Kidney (tissue), 14 donors: ENCODE results near the gene MIOX. TPM values are rescaled to one million over a fixed set of nuclear protein-coding genes. Genes with fewer than 3 reads are reported as not detected.

Experiments
- DNase-seq, 5 donors: peaks; one replicate each; pipeline ENCODE4 v3.0.0-alpha.2; 2013 to 2020
- FAIRE-seq: peaks from 2 replicates; lab custom pipeline; 2012; peaks lifted over from hg19 to GRCh38; lab: Jason Lieb, UNC
- H3K27ac ChIP-seq, 2 donors: one replicate each; pipeline ENCODE4 v1.7.0; 2013; ENCODE audit warnings: low read depth in 2 of 2, low read length in 2 of 2, inconsistent platforms in 1 of 2
- H3K27me3 ChIP-seq: one replicate; pipeline ENCODE4 v1.7.1; 2013; ENCODE audit warnings: low read length, inconsistent platforms; ENCODE audit not compliant: control insufficient read depth, insufficient read depth
- H3K36me3 ChIP-seq, 3 donors: one replicate each; pipeline versions ENCODE4 v1.7.0 to v1.7.1; 2013; ENCODE audit warnings: low read length in 3 of 3, control low read depth in 1 of 3, inconsistent platforms in 1 of 3; ENCODE audit not compliant: insufficient read depth in 3 of 3, control insufficient read depth in 2 of 3
- H3K4me1 ChIP-seq, 3 donors: one replicate each; pipeline versions ENCODE4 v1.7.0 to v1.7.1; 2013; ENCODE audit warnings: low read length in 3 of 3, inconsistent platforms in 1 of 3, low read depth in 1 of 3; ENCODE audit not compliant: control insufficient read depth in 2 of 3, insufficient read depth in 2 of 3
- H3K4me3 ChIP-seq, 3 donors: one replicate each; pipeline versions ENCODE4 v1.7.0 to v1.8.1; 2013; ENCODE audit warnings: low read length in 3 of 3, control low read depth in 1 of 3, inconsistent platforms in 1 of 3
- H3K9ac ChIP-seq, 3 donors: one replicate each; pipeline versions ENCODE4 v1.7.0 to v1.7.1; 2013; ENCODE audit warnings: low read length in 3 of 3, control low read depth in 1 of 3, inconsistent platforms in 1 of 3
- H3K9me3 ChIP-seq, 3 donors: one replicate each; pipeline versions ENCODE4 v1.7.0 to v1.7.1; 2013; ENCODE audit warnings: low read length in 3 of 3, control low read depth in 1 of 3, inconsistent platforms in 1 of 3; ENCODE audit not compliant: control insufficient read depth in 2 of 3, insufficient read depth in 1 of 3
- CTCF ChIP-seq: IDR thresholded peaks from 3 replicates; pipeline ENCODE4 v1.5.1; 2012; ENCODE audit warnings: mild to moderate bottlenecking, moderate library complexity, borderline replicate concordance; ENCODE audit not compliant: insufficient read depth; ENCODE audit errors: extremely low read depth
- intact Hi-C: fragments of 100-400 bp; cut with DNase I; formaldehyde crosslinking; loops from one replicate; pipeline ENCODE4 v1.11.1; 2022
- polyA plus RNA-seq: library from polyadenylated mRNA; stranded (reverse); fragments of 350-450 nt; fragmentation: Illumina TruSeq; extraction: RNeasy Lipid Tissue Mini Kit (QIAGEN cat#74804); gene quantifications from one replicate; pipeline ENCODE4 v1.2.3, GENCODE V29; 2014; ENCODE audit warnings: low read depth, low replicate concordance; ENCODE audit not compliant: insufficient read depth
- total RNA-seq: library from RNA; stranded (reverse); fragmentation: NEBNext Ultra II Directional; extraction: Animal tissue kit (Norgen Biotek cat#: 25700); gene quantifications from one replicate; pipeline ENCODE4 v1.2.1, GENCODE V29; 2021
- donor health status: control.
- donor health status: control.
- donor health status: control.
- donor health status: control.
- donor health status: control.
- donor health status: DM: yes; HTN: yes; CAD: no.
- donor health status: Normal renal cell carcinoma (clear cell type).

Gene MIOX
- total and polyA plus RNA-seq, 2 donors from 2014 or later = 3.5 to 455 TPM

DNA sequence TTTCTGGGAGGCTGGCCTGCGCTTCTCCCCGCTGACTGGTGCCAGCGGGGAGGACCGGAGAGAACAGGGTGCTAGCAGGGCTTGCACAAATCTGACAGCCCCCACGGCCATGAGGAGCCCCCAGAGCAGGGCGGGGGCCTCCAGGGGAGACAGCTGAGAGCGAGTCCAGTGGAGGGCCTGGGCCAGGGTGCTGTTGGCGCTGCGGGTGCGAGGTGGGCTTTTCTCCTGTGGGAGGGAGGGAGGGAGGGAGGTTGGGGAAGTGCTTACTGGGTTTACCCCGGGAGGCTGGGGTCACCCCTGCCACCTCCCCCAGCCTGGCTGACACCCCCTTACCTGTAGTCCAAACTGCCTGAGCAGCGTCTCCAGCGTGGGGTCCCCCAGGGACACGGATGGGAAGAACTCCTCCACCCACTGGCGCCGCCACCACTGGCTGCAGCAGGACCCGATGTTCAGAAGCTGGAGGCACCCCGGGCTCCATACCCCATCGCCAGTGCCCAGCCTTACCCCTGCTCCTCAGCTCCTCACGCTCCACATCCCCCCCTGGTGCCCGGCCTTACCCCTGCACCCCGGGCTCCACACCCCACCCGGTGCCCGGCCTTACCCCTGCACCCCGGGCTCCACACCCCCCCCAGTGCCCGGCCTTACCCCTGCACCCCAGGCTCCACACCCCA is 17.0 kb downstream of the MIOX start:
- Histone ChIP-seq H3K9ac (no peak overlapping the region), H3K9me3 (no peaks in the 10 kb centered on the region), H3K27me3 (no peaks in the 10 kb centered on the region), H3K4me3 (no peak overlapping the region), H3K36me3 (peaks cover 0 to 6% (median 0%) of the 10 kb centered on the region in 3 donors), H3K4me1 (peaks cover 0 to 6% (median 6%) of the 10 kb centered on the region in 3 donors), H3K27ac (no peak overlapping the region)
- intact Hi-C loops = no loop called here
- FAIRE-seq = no peak
- DNase-seq = peak in 2 of 5 donors; percentile 46 to 73
- no peak for TF ChIP-seq CTCF

- Histone ChIP-seq H3K9ac (no peak overlapping the region), H3K27me3 (no peaks in the 10 kb centered on the region), H3K4me3 (no peak overlapping the region), H3K4me1 (peaks cover 2 to 13% (median 13%) of the 10 kb centered on the region in 3 donors), H3K27ac (no peak overlapping the region), H3K9me3 (no peaks in the 10 kb centered on the region), H3K36me3 (peaks cover 0 to 6% (median 0%) of the 10 kb centered on the region in 3 donors)
- no peak for TF ChIP-seq CTCF
- DNase-seq = peak in 2 of 5 donors; percentile 58 to 77
- FAIRE-seq = no peak
- intact Hi-C loops = no loop called here
Observed at GRCh38 chr22:50504369-50505211, 17.9 kb downstream of the MIOX start.

DNA sequence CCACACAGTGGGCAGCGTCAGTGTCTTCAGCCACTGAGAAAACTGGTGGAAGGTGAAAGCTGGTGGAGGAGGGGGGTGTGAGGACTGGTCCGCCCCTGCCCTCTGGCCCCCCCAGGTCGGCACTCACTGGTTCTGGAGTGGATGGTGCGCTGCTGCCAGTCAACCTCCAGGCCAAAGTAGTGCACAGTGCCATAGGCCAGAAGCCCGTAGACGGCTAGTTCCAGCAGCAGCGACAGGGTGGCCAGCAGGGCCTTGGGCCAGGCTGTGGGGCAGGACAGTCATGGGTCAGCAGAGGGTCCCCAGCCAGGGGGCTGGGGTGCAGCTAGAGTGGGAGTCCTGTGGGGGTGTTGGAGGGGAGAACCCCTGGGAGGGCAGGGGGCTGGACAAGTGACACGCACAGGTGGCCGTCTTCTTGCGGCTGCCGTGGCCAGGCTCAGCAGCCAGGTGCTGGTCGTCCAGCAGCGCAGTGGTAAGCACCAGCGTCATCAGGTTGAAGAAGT is 18.7 kb downstream of the MIOX start:
- Histone ChIP-seq H3K4me1 (peaks cover 2 to 13% (median 13%) of the 10 kb centered on the region in 3 donors), H3K27ac (no peak overlapping the region), H3K9ac (no peak overlapping the region), H3K27me3 (no peaks in the 10 kb centered on the region), H3K36me3 (peaks cover 0 to 6% (median 0%) of the 10 kb centered on the region in 3 donors), H3K9me3 (no peaks in the 10 kb centered on the region), H3K4me3 (no peak overlapping the region)
- intact Hi-C loops = no loop called here
- TF ChIP-seq CTCF = no peak
- DNase-seq (peak in 1 of 5 donors; percentile 76), FAIRE-seq (no peak)
